Fibroblast of skin of right biceps (primary cell): Measurements from ENCODE around the gene PHACTR4.
"Not testable (repeated sequence)": the region's sequence is repeated elsewhere in the genome, so short reads cannot be mapped to it uniquely, and the experiment has no call there.

ENCODE experiments used
- DNase-seq: peaks from one replicate; pipeline ENCODE4 v3.0.0-alpha.2; 2013

PHACTR4 gene

GRCh38 chr1:28437924-28438699 lies 68.6 kb downstream of the PHACTR4 start:
- DNase-seq, result peak; percentile 96

DNA sequence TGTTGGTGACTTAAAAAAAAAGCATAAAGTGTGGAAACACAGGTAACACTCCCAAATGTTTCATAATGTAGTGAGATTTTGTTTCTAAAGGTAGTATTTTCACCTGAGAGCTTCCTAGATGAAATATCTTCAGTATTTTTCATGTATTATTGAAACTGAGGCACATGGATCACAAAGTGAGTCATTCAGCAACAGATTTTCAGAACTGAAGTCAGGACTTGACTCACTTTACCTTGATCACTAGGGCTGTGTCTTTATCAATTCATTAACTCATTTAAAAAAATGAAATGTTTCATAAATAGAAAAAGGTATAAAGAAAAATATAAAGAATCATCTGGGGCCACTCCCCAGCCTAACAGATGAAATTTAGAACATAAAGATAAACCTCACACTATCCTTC lies 69.8 kb downstream of the PHACTR4 start:
- DNase-seq, result no peak

DNA sequence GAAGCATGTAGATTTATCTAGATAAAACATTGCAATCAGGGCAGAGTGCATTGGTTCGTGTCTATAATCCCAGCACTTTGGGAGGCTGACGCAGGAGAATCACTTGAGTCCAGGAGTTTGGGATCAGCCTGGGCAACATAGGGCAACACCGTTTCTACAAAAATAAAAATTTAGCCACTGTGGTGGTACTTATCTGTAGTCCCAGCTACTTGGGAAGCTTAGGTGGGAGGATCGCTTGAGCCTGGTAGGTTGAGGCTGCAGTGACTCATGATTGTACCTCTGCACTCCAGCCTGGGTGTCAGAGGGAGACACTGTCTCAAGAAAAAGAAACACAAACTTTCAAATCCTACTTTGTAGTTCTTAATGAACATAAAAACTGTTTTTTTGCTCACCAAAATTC lies 72.1 kb downstream of the PHACTR4 start:
- no peak for DNase-seq

GRCh38 chr1:28443550-28443949 lies 74.0 kb downstream of the PHACTR4 start:
- DNase-seq, result no peak

DNA sequence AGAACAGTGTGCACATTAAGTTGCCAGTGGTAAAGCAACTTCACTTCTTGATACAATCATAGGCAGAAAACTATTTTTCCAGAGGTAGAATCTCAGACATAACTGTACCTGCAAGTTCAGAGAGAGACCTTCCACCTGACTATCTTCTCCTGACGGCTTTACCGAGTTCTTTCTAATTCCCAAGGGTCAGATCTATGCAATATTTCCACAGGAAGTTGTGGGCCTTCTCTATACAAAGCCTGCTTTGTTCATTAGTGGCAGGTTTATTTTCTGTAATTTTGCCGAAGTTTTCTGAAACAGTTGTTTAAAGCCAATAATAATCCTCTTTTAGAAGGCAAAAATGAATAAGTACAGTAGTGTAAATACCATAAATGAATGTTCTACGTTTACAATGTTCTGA lies 78.1 kb downstream of the PHACTR4 start:
- DNase-seq, result no peak

DNA sequence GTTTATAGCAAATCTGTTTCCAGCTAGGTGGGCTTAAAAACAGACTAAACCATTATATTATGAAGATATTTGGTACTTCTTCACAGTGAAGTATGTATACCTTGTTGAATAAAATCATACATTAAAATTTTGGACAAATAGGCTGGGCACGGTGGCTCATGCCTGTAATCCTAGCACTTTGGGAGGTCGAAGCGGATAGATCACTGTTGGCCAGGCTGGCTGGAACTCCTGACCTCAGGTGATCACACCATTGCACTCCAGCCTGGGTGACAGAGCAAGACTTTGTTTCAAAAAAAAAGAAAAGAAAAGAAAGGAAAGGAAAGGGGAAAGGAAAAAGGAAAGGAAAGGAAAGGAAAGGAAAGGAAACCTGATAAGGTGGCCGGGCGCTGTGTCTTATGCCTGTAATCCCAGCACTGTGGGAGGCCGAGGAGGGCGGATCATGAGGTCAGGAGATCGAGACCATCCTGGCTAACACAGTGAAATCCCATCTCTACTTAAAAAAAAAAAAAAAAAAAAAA lies 78.6 kb downstream of the PHACTR4 start:
- not testable (repeated sequence) for DNase-seq

- DNase-seq, result no peak
Observed at GRCh38 chr1:28449904-28450303, 80.4 kb downstream of the PHACTR4 start.

DNA sequence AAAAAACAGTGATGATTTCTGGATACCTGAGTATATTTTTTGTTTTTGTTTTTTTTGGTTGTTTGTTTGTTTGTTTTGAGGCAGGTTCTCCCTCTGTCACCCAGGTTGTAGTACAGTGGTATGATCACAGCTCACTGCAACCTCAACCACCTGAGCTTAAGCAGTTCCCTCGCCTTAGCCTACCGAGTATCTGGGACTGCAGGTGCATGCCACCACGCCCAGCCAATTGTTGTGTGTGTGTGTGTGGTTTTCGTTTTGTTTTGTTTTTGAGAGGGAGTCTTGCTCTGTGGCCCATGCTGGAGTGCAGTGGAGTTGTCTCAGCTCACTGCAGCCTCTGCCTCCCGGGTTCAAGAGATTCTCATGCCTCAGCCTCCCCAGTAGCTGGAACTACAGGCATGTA lies 81.0 kb downstream of the PHACTR4 start:
- no peak for DNase-seq

GRCh38 chr1:28451011-28451410 lies 81.5 kb downstream of the PHACTR4 start:
- DNase-seq, result no peak

GRCh38 chr1:28456078-28456477 lies 86.5 kb downstream of the PHACTR4 start:
- peak; percentile 85 for DNase-seq

DNA sequence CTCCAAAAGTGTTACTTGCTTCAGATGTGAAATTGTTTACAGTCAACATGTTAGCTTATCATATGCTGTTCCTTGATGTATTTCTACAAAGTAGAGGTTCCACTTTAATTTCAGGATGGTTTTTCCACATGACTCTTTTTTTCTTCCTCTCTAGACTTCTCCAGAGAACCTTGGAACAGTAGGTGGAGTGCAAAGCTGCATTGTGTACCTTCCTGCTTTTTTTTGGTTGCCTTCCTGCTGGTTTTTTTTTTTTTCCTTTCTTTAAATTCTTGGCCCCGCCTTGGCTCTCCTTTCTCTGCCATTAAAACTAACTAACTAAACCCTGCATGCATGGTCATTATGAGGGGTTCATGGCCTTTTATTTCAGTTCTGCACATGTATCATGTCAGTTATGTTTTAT lies 88.1 kb downstream of the PHACTR4 start:
- DNase-seq, result no peak

GRCh38 chr1:28458237-28459228 lies 89.0 kb downstream of the PHACTR4 start:
- DNase-seq, result peak; percentile 23

DNA sequence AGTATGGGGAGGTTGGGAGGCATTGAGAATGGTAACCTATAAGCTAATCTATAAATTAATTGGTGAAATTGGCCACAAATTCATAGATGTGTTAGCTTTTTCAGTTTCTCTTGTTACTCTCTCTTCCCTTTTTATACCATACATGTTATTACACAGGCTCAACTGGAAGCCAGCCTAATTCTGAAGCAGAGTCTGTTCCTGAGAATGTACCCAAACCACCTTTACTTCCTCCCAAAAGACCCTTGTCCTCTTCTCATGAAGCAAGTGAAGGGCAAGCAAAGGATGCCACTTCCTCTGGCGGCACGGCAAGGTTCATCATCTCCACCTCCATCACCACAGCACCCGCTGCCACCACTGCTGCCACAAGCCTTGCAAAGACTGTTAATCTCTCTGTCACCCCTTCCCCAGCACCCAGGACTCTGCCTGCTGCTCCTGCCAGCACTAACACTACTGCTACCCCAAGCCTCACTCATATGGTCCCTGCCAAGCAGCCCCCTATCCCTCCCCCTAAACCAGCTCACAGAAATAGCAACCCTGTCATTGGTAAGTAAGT lies 96.8 kb downstream of the PHACTR4 start:
- no peak for DNase-seq

DNA sequence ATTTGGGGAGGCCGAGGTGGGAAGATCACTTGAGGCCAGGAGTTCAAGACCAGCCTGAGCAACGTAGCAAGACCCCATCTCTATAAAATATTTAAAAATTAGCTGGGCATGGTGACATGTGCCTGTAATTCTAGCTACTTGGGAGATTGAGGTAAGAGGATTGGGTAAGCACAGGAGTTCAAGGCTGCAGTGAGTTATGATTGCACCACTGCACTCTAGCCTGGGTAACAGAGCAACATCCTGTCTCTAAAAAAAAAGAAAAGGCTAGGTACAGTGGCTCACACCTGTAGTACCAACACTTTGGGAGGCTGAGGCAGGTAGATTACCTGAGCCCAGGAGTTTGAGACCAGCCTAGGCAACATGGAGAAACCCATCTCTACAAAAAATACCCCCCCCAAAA lies 100.6 kb downstream of the PHACTR4 start:
- no peak for DNase-seq

GRCh38 chr1:28479497-28479896 lies 110.0 kb downstream of the PHACTR4 start:
- DNase-seq, result not testable (repeated sequence)

GRCh38 chr1:28480308-28480707 lies 110.8 kb downstream of the PHACTR4 start:
- DNase-seq, result no peak

DNA sequence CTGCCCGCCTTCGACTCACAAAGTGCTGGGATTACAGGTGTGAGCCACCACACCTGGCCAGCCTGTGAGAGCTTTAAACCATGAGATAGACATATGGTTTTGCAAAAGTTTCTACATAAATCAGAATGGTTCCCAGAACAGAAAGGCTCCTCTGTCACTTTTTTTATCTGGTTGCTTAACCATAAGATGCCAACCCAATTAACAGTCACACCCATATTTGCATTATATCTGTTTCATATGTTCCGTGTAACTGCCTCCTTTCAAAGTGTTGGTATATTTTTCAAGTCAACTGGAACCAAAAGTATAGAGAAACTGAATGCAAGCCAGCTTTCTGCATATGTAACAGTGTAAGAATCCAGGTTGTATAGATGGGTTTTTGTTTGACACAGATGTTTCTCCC lies 112.6 kb downstream of the PHACTR4 start:
- no peak for DNase-seq

DNA sequence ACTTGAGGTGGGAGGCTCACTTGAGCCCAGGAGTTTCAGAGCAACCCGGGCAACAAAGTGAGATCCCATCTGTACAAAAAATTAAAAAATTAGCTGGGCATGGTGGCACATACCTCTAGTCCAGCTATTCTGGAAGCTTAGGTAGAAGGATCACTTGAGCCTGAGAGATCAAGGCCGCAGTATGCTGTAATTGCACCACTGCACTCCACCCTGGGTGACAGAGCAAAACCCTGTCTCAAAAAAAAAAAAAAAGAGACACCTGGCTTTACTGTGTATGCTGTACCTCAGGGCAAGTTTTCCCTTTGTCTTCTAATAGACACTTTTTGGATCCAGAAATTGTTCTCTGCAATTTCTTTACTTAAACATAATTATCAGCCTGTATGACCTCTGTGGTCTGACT lies 113.2 kb downstream of the PHACTR4 start:
- DNase-seq, result no peak

- DNase-seq, result no peak
Observed at GRCh38 chr1:28494737-28495136, 125.2 kb downstream of the PHACTR4 start.

DNA sequence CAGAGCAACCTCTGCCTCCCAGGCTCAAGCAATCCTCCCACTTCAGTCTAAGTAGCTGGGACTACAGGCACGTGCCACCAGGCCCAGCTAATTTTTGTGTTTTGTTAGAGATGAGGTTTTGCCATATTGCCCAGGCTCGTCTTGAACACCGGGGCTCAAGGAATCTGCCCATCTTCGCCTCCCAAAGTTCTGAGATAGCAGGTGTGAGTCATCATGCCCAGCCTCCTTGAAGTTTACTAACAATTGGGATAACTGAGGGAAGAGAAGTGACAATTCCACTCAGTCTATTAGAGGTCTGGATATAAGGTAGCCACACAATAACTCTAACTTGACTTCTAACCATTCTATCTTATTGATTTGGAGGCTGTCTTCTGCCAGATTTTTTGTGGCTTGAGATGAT lies 130.0 kb downstream of the PHACTR4 start:
- DNase-seq, result no peak

DNA sequence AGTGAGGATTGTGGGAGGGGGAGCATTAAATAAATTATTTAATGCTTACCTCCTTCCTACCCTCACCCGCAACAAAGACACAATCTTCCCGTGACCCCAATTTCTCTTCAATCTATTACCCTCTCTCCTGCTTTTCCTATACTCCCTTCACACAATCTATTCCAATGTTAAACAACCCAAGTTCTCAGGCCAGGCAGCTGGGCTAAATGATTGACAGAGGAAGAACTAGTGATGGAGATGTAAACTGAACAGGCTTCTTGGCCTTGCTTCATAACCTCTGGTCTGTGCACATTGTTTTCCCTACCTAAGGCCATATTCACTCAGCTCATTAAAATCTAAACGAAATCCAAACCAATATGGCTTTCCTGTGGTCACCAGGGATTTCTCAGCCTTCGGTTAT lies 132.4 kb downstream of the PHACTR4 start:
- DNase-seq, result no peak

DNA sequence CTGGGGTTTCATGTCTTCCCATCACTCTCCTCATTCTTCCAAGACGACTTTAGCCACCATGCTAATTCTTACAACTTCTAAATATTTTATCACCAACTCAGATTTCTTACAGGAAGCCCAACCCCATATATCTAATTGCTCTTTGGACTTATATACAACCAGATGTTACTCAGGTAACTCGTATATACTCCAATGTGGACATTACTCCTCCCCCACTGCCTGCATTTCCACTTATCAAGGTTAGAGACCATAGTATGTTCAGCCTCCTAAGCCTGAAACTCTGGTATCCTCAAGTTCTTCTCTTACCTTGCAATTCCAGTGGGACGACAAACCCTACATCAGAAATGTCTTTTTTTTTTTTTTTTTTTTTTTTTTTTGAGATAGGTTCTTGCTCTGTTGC lies 133.6 kb downstream of the PHACTR4 start:
- no peak for DNase-seq

DNA sequence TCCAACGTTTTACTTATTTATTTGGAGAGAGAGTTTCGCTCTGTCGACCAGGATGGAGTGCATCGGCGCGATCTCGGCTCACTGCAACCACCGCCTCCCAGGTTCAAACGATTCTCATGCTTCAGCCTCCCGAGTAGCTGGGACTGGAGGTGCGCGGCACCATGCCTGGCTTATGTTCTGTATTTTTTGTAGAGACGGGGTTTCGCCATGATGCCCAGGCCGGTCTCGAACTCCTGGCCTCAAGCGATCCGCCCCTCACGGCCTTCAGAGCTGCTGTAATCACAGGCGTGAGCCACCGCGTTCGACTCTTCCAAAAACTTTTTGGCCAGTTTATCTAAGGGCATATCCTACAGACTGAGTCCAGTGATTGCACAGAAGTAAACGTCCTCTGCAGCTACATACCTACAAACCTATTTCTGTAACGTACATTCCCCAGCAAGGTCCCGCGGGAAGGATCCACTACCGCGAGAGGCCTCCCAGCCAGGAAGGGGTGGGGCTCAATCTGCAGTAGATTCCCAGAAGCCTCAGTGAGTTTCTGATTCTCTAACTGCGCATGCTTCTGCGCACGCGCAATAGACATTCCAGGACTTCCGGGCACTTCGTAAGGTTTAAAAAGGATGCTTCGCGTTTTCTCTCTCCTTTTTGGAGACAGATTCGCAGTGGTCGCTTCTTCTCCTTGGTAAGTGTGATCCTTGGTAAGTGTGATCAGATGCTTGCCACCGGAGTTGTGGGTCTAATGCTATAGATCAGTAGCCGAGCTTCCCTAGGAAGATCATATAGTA lies 136.1 kb downstream of the PHACTR4 start, which contains the start of gene RCC1:
Gene RCC1 (plus strand): TSS at position 638 of the 782 bp plus-strand sequence. CDS start 23,824 bp downstream, outside the sequence.
- peak; percentile 99 for DNase-seq
